Testis (tissue), 2 donors: ENCODE results near the gene LRRC45.

ENCODE experiments used
- CTCF ChIP-seq, 3 experiments: fragments of 450-650 bp in 2 of 3; fragments of 200-600 bp in 1 of 3; sonication (generic) in 1 of 3; IDR thresholded peaks; one replicate each; pipeline ENCODE4 v1.5.1; 2016 to 2019; ENCODE audit warnings: antibody characterized with exemption in 3 of 3, mild to moderate bottlenecking in 2 of 3, moderate library complexity in 1 of 3
- POLR2A ChIP-seq: fragments of 450-650 bp; IDR thresholded peaks from one replicate; pipeline ENCODE4 v1.6.1; 2017; ENCODE audit warnings: antibody characterized with exemption, mild to moderate bottlenecking, moderate library complexity

GRCh38 chr17:81993729-81994592 lies 29.1 kb upstream of the LRRC45 start:
- TF ChIP-seq POLR2A (no peak), CTCF (IDR thresholded peaks at IDR 0.05) (no peak)
